HG02840 (cell line): Measurements from ENCODE around the gene PLEKHG4B.
"Not testable (repeated sequence)": the region's sequence is repeated elsewhere in the genome, so short reads cannot be mapped to it uniquely, and the experiment has no call there.

Source experiments
- ATAC-seq: cut with Tn5 transposase; IDR thresholded peaks from one replicate; pipeline ENCODE4 v1.9.1; 2021; ENCODE audit warnings: mild to moderate bottlenecking, moderate library complexity, moderate number of reproducible peaks; ENCODE audit not compliant: unreplicated experiment, low FRiP score

Gene PLEKHG4B, protein sequence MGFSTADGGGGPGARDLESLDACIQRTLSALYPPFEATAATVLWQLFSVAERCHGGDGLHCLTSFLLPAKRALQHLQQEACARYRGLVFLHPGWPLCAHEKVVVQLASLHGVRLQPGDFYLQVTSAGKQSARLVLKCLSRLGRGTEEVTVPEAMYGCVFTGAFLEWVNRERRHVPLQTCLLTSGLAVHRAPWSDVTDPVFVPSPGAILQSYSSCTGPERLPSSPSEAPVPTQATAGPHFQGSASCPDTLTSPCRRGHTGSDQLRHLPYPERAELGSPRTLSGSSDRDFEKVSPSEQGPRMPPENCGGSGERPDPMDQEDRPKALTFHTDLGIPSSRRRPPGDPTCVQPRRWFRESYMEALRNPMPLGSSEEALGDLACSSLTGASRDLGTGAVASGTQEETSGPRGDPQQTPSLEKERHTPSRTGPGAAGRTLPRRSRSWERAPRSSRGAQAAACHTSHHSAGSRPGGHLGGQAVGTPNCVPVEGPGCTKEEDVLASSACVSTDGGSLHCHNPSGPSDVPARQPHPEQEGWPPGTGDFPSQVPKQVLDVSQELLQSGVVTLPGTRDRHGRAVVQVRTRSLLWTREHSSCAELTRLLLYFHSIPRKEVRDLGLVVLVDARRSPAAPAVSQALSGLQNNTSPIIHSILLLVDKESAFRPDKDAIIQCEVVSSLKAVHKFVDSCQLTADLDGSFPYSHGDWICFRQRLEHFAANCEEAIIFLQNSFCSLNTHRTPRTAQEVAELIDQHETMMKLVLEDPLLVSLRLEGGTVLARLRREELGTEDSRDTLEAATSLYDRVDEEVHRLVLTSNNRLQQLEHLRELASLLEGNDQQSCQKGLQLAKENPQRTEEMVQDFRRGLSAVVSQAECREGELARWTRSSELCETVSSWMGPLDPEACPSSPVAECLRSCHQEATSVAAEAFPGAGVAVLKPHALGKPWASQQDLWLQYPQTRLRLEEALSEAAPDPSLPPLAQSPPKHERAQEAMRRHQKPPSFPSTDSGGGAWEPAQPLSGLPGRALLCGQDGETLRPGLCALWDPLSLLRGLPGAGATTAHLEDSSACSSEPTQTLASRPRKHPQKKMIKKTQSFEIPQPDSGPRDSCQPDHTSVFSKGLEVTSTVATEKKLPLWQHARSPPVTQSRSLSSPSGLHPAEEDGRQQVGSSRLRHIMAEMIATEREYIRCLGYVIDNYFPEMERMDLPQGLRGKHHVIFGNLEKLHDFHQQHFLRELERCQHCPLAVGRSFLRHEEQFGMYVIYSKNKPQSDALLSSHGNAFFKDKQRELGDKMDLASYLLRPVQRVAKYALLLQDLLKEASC (N-terminal part only)

GRCh38 chr5:91556-92263, at the start of gene PLEKHG4B:
Gene PLEKHG4B, plus strand, starts transcription at chr5:92168. Its CDS starts 64 bp downstream, at chr5:92232.
- no peak for ATAC-seq

- ATAC-seq, result no peak
Observed at GRCh38 chr5:42250-42649, 49.7 kb upstream of the PLEKHG4B start.

DNA sequence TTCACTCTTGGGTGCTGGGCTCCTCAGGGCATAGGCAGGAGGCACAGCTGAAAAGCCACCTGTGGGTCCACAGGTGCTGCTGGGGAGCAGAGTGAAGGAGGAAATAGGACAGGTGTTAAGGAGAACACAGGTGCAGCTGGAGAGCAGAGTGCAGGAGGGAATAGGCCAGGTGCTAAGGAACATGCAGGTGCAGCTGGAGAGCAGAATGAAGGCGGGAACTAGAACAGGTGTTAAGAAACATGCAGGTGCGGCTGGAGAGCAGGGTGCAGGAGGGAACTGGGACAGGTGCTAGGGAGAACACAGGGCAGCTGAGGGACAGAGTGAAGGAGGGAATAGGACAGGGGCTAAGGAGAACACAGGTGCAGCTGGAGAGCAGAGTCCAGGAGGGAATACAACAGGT, 43.8 kb upstream of the PLEKHG4B start:
- ATAC-seq, result no peak

GRCh38 chr5:49530-49929, 42.4 kb upstream of the PLEKHG4B start:
- not testable (repeated sequence) for ATAC-seq

GRCh38 chr5:49953-50544, 41.9 kb upstream of the PLEKHG4B start:
- ATAC-seq, result no peak

DNA sequence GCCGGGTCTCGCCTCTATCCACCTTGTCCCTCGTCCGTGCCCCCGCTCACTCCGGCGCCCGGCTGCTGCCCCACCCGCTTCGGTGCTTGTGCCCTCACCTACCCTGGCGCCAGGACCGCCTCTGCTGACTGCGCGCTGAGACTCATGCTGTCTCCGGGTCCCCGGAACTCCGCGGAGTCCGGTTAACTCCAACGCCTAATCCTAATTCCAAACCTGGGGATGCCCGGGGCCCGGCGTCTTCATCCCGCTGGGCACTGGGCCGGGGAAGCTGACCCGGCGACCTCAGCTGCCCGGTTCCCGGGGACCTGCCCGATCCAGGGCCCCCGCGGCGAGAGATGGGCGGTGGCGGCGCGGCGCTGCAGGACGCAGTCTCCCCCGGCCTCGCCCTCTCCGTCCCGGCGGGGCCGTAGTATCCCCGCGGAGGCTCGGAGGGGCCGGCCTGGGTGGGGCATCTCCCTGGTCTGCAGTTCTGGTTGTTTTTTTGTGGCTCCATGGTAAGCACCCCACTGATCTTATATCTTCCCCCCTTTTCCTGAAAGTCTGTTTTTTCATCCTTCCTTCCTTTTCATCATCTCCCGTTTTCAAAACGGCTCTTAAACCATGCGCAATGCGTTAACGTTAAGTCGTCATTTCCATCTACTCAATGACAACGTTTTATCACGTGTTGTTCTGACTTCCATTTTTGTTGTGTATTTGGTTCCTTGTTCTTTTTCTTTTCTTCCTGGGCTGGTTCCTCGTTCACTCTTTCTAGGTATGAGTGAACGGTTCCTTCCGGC, 41.1 kb upstream of the PLEKHG4B start:
- no peak for ATAC-seq

- no peak for ATAC-seq
Observed at GRCh38 chr5:51500-51823, 40.5 kb upstream of the PLEKHG4B start.

DNA sequence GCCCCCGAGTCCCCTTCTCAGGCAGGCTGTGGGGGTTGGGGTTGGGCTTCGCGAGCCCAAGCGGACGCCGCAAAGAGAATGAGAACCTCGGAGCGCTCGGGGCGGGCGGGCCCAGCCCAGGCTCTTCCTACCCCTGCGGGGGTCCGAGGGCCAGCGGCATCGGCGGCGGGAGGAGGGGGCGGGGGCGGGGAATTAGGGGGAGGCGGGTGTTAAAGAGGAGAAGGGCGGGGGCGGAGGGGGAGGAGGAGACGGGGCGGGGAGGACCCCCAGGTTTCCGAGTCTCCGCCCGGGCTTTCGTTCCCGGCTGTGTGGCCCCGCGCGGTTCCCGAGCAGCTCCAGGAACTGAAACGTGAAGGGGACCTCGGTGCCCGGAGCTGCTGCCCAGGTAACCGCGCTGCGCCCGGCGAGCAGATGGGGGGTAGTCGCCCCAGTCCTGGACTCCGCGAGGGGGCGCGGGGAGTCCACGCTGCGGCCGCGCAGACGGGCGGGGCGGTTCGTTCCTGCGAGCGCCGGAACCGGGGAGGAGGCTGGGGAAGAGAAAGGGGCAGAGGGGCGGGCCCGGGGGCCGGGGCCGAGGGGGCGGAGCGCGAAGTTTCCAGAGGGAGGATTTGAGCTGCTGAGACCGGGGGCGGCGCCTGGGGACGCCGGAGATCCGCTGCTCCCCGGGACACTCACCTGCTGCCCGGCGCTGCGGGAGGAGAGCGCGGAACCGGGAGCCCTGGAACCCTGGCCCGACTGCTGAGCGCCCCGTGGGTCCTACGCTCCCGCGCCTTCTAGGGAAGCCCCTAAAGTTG, 38.4 kb upstream of the PLEKHG4B start:
- ATAC-seq, result no peak

- no peak for ATAC-seq
Observed at GRCh38 chr5:54175-54730, 37.7 kb upstream of the PLEKHG4B start.

- ATAC-seq, result no peak
Observed at GRCh38 chr5:54876-55569, 36.9 kb upstream of the PLEKHG4B start.

- ATAC-seq, result no peak
Observed at GRCh38 chr5:56561-57290, 35.2 kb upstream of the PLEKHG4B start.

DNA sequence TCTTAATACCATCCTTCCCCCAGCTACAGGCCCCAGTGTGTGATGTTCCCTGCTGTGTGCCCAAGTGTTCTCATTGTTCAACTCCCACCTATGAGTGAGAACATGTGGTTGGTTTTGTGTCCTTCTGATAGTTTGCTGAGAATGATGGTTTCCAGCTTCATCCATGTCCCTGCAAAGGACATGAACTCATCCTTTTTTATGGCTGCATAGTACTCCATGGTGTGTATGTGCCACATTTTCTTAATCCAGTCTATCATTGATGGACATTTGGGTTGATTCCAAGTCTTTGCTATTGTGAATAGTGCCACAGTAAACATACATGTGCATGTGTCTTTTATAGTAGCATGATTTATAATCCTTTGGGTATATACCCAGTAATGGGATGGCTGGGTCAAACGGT, 31.7 kb upstream of the PLEKHG4B start:
- not testable (repeated sequence) for ATAC-seq

- ATAC-seq, result no peak
Observed at GRCh38 chr5:70440-70839, 21.5 kb upstream of the PLEKHG4B start.

- not testable (repeated sequence) for ATAC-seq
Observed at GRCh38 chr5:72316-73180, 19.4 kb upstream of the PLEKHG4B start.

DNA sequence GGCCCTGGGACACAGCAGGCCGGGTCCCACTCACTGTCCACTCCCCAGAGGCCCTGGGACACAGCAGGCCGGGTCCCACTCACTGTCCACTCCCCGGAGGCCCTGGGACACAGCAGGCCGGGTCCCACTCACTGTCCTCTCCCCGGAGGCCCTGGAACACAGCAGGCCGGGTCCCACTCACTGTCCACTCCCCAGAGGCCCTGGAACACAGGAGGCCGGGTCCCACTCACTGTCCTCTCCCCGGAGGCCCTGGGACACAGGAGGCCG, 18.9 kb upstream of the PLEKHG4B start:
- not testable (repeated sequence) for ATAC-seq
